K562 (cell line): ENCODE results near the gene HOXB7. TPM values are rescaled to one million over a fixed set of nuclear protein-coding genes. Genes with fewer than 3 reads are reported as not detected.

Source experiments
- CC2D1A ChIP-seq: fragments of 450-650 bp; IDR thresholded peaks from 2 replicates; pipeline ENCODE4 v1.6.1; 2017; ENCODE audit warnings: mild to moderate bottlenecking
- CTBP1 ChIP-seq: fragments of 450-650 bp; IDR thresholded peaks from 2 replicates; pipeline ENCODE4 v1.6.1; 2016; ENCODE audit warnings: borderline replicate concordance
- EP300 ChIP-seq: IDR thresholded peaks from 2 replicates; pipeline ENCODE4 v1.6.1; 2012; ENCODE audit warnings: low read length, improper control_type of control experiment
- HDAC3 ChIP-seq: fragments of 450-650 bp; IDR thresholded peaks from 2 replicates; pipeline ENCODE4 v1.6.1; 2018; ENCODE audit warnings: borderline replicate concordance, mild to moderate bottlenecking, moderate library complexity; ENCODE audit not compliant: partially characterized antibody
- HSF4 ChIP-seq: fragments of 250-450 bp; sonication (Bioruptor Pico); IDR thresholded peaks from 2 replicates; pipeline ENCODE4 v2.1.2; 2022; ENCODE audit warnings: mild to moderate bottlenecking, moderate library complexity, borderline replicate concordance
- KLF1 ChIP-seq: fragments of 450-650 bp; IDR thresholded peaks from 2 replicates; pipeline ENCODE4 v1.6.1; 2016; ENCODE audit warnings: missing genetic modification characterization, missing compliant biosample characterization
- MAX ChIP-seq: sonication (generic); formaldehyde crosslinking; IDR thresholded peaks from 2 replicates; pipeline ENCODE4 v1.9.0; 2022; ENCODE audit warnings: mild to moderate bottlenecking, missing genetic modification reagents
- MITF ChIP-seq: IDR thresholded peaks from 2 replicates; pipeline ENCODE4 v1.6.1; 2014; ENCODE audit warnings: antibody characterized with exemption
- MLX ChIP-seq, 2 experiments: fragments of 450-650 bp in 1 of 2; sonication (generic) in 1 of 2; formaldehyde crosslinking; conservative IDR thresholded peaks; 2 replicates each; pipeline versions ENCODE4 v1.4.0 to v1.8.1; 2020 to 2022; ENCODE audit warnings: mild to moderate bottlenecking in 1 of 2, missing genetic modification reagents in 1 of 2
- NR2C1 ChIP-seq, 2 experiments: fragments of 450-650 bp; IDR thresholded peaks; 2 replicates each; pipeline ENCODE4 v1.6.1; 2017; ENCODE audit warnings: mild to moderate bottlenecking in 2 of 2, antibody characterized with exemption in 1 of 2, inconsistent platforms in 1 of 2, missing compliant biosample characterization in 1 of 2, missing genetic modification characterization in 1 of 2
- NR3C1 ChIP-seq: sonication (generic); formaldehyde crosslinking; IDR thresholded peaks from 2 replicates; pipeline ENCODE4 v1.8.1; 2022; ENCODE audit warnings: missing genetic modification reagents
- SLC30A9 ChIP-seq: fragments of 250-450 bp; sonication (Bioruptor Pico); IDR thresholded peaks from 2 replicates; pipeline ENCODE4 v1.8.0; 2022; ENCODE audit warnings: mild to moderate bottlenecking, moderate library complexity
- STAT6 ChIP-seq: sonication (generic); formaldehyde crosslinking; IDR thresholded peaks from 2 replicates; pipeline ENCODE4 v1.8.1; 2023; ENCODE audit warnings: mild to moderate bottlenecking, missing genetic modification reagents
- TAL1 ChIP-seq: fragments of 450-650 bp; IDR thresholded peaks from 2 replicates; pipeline ENCODE4 v1.6.1; 2016; ENCODE audit warnings: mild to moderate bottlenecking
- TGIF2 ChIP-seq: sonication (generic); formaldehyde crosslinking; IDR thresholded peaks from 2 replicates; pipeline ENCODE4 v1.8.1; 2022; ENCODE audit warnings: mild to moderate bottlenecking, missing genetic modification reagents, moderate library complexity
- VEZF1 ChIP-seq: fragments of 200-800 bp; sonication (Bioruptor generic); IDR thresholded peaks from 2 replicates; pipeline ENCODE4 v1.6.1; 2017; ENCODE audit warnings: missing genetic modification characterization, missing compliant biosample characterization
- ZNF589 ChIP-seq: fragments of 200-800 bp; sonication (Bioruptor generic); IDR thresholded peaks from 2 replicates; pipeline ENCODE4 v1.6.1; 2016; ENCODE audit warnings: low read depth, missing genetic modification characterization, missing compliant biosample characterization
- polyA plus RNA-seq, 8 experiments: library from polyadenylated mRNA; depleted of rRNA in 4 of 8; stranded (reverse) in 5 of 8; unstranded in 3 of 8; fragments of >200 nt; fragmentation: Nextera tagmentation in 2 of 8; fragmentation: Illumina TruSeq in 1 of 8; extraction: Ambion mirVana in 2 of 8; extraction: Trizol in 1 of 8; gene quantifications; 2 replicates each; pipeline versions ENCODE4 v1.2.1 to v1.2.3, GENCODE V29; 2011 to 2014; ENCODE audit warnings: inconsistent platforms in 1 of 8, missing spikeins in 1 of 8
- total RNA-seq, 7 experiments: library from RNA; depleted of rRNA in 6 of 7; stranded (reverse); fragments of >200 nt in 6 of 7; fragmentation: Illumina TruSeq in 2 of 7; extraction: Trizol in 2 of 7; gene quantifications; 2 replicates each; pipeline versions ENCODE4 v1.2.1 to v1.2.3, GENCODE V29; 2011 to 2021; ENCODE audit warnings: low replicate concordance in 1 of 7

HOXB7 gene
- total and polyA plus RNA-seq, 9 of the 15 experiments (the other 6 are each of a cell fraction or from before 2014, with no cell fraction given), result 5.5 to 16.7 (median 8.3) TPM

GRCh38 chr17:48577330-48577945 lies 33.4 kb downstream of the HOXB7 start (continued):
- TF ChIP-seq HDAC3 (no peak), MLX (CRISPR knock-in tag; conservative IDR thresholded peaks at IDR 0.05) (no peak), KLF1 (no peak), CTBP1 (no peak), EP300 (no peak), TGIF2 (CRISPR knock-in tag) (no peak), CC2D1A (no peak), NR3C1 (CRISPR knock-in tag) (no peak), MITF (no peak), MAX (CRISPR knock-in tag) (no peak), TAL1 (no peak), STAT6 (CRISPR knock-in tag) (no peak), SLC30A9 (no peak), NR2C1 (IDR thresholded peaks at IDR 0.05) (no peak), NR2C1 (tag; IDR thresholded peaks at IDR 0.05) (no peak), HSF4 (CRISPR knock-in tag) (no peak), VEZF1 (CRISPR knock-in tag) (0 out of 2 replicates have a peak, but pooled peaks have one; percentile 53), ZNF589 (CRISPR knock-in tag) (no peak)
